Femur (tissue), 1 donor: ENCODE data around the gene SPTBN1.

Experiments
- DNase-seq: peaks from one replicate; pipeline ENCODE4 v3.0.0-alpha.2; 2017

SPTBN1 gene

GRCh38 chr2:54455563-54456361 lies at the start of gene SPTBN1:
Gene SPTBN1 (plus strand): TSS chr2:54456327. CDS start chr2:54526419, 70,092 bp downstream.
- DNase-seq = peak; percentile 96

GRCh38 chr2:54407693-54408092 lies 48.4 kb upstream of the SPTBN1 start:
- no peak for DNase-seq

- DNase-seq = no peak
These were observed 47.8 kb upstream of the SPTBN1 start for GRCh38 chr2:54408288-54408687.

- DNase-seq = peak; percentile 68
These were observed 46.4 kb upstream of the SPTBN1 start for GRCh38 chr2:54409752-54410151.

DNA sequence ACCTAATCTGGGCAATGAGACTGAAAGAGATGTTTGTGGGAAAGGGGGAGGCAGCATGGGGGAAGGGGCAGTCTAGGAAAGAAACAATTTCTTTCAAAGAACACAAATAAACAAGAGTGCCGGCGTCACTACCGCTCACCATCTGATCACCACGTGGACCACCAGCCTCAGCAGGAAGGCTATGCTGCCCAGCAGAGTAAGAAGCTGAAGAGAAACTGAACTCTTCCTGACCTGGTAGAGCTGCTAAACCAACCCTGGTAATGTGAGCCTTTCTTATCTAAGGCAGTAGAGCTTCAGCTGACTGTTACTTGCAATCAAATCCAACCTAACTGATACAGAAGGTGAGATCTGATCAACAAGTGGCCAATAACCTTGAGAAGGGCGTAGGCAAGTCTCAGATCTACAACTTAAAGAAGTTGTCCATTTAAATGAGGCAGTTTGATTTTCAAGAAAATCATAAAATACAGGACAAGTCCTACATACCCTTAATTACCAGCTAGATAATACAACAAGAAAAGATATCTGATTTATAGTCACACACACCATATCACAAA lies 44.2 kb upstream of the SPTBN1 start:
- no peak for DNase-seq

DNA sequence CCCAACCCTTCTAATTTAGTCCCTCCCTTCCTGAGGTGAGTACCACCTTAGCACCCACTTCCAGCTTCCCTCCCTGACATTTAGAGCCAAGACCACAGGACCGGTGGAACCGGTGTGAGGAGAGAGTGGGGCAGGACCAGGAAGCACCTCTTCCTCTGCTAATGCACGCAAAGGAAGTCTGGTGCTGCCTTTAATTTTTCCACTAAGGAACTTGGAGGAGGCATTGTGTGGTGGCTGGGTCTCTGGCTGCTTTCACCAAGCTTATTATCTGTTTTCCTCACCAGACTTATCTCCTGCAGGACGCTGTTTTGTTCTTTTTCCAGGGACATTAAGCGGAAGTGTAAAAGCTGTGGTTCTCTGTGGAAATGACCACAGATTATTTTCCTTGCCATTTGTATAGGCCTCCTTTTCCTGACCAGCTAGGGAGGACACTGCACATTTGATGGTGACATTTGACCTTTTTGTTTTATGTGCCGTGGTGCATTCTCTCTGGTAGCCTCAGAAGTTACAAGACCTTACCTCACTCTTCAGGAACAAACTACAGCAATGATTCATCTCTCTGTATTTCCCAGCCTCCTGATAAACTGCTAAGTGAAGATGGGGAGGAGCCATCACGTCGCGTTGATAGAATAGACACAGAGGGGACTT lies 39.8 kb upstream of the SPTBN1 start:
- no peak for DNase-seq

GRCh38 chr2:54416938-54417337 lies 39.2 kb upstream of the SPTBN1 start:
- no peak for DNase-seq

DNA sequence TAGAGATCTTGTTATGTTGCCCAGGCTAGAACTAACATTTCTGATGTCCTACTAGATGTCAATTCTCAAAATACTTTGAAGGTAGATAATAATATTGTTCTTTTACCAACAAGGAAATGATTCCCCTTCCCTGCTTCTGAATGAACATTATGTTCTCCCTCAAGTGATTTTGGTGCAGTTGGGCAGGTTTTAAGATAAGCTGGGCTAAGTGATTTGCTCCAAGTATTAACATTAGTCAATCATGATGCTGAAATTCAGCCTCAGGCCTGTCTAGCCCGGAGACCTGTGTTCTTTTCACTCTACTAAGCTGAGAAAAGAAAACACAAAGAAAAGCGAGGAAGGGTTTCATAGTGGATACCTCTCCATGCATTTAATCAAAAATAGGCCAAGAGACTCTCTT lies 38.5 kb upstream of the SPTBN1 start:
- DNase-seq = no peak

DNA sequence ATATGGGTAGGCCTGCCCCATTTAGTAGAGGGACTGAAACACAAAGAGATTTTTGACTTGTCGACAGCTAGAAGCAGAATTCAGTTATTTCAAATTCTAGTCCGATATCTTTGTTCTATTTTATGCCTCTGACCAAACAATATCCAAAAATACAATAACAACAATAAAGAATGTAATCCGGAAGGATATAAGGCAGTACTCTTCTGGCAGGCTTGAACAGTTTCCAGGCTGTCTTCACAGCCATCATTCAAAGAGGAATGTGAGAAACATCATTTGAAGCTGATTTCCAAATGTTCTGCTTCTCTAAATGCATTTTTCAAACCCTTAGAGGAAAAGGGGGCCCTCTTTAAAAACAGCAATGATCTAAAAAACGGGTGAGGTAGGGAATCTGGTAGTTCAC lies 36.7 kb upstream of the SPTBN1 start:
- DNase-seq = no peak

- no peak for DNase-seq
These were observed 36.1 kb upstream of the SPTBN1 start for GRCh38 chr2:54419855-54420523.

- DNase-seq = no peak
These were observed 35.5 kb upstream of the SPTBN1 start for GRCh38 chr2:54420524-54421172.

GRCh38 chr2:54422072-54422581 lies 34.0 kb upstream of the SPTBN1 start:
- no peak for DNase-seq

GRCh38 chr2:54423213-54423612 lies 32.9 kb upstream of the SPTBN1 start:
- DNase-seq = no peak

DNA sequence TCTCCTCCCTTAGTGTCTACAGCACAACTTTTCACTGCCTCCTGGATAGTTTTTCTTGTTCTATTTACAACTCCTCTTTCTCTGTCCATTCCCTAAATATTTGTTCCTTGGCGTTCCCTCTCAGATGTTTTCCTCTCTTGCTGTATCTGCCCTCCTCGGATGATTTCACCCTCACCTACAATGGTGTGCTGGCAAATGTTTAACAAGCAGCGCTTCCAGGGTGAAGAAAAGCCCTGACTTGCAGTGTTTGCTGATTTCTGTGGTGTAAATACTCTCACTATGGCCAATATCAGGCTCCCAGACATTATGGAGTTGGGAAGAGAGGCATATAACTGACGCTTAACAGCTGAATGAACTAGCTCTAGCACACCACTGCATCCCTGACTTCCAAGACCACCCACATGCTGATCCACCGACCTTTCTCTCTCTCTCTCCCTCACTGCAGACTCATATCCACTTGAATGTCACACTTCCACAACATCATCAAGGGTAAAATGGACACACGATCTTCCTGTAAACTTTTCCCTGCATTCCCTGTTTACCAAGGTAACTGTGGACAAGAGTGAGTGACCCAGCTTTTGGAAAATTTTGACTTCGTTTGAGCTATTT lies 31.5 kb upstream of the SPTBN1 start:
- no peak for DNase-seq

DNA sequence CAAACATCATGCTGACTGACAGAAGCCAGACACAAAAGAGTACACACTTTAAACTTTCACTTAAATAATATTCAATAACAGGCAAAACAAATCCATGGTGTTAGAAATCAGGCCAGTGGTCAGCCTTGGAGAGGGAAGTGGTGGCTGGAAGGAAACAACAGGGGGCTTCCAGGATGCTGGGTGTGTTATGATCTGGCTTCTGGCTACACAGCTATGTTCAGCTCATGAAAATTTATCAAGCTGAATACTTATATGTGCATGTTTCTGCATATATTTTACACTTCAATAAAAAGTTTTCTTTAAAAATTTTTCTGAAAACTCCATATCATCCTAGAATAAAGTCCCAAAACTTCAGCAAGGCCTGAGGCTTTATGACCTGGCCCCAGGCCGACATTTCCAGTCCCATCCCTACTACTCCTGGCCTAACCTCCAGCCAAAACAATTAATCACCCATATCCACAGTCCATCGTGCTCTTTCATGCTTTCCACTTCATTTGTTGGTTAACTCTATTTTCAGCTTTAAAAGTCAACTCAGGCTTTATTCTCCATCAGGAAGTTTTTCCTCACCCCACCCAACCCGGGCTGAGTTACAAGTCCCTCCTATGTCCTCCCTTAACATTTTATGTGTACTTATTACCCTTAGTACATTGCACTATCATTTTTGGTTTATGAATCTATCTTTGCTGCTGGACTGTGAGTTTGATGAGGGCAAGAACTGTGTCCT lies 27.9 kb upstream of the SPTBN1 start:
- peak; percentile 79 for DNase-seq

GRCh38 chr2:54429054-54429453 lies 27.1 kb upstream of the SPTBN1 start:
- no peak for DNase-seq

GRCh38 chr2:54429811-54430551 lies 26.1 kb upstream of the SPTBN1 start:
- peak; percentile 38 for DNase-seq

DNA sequence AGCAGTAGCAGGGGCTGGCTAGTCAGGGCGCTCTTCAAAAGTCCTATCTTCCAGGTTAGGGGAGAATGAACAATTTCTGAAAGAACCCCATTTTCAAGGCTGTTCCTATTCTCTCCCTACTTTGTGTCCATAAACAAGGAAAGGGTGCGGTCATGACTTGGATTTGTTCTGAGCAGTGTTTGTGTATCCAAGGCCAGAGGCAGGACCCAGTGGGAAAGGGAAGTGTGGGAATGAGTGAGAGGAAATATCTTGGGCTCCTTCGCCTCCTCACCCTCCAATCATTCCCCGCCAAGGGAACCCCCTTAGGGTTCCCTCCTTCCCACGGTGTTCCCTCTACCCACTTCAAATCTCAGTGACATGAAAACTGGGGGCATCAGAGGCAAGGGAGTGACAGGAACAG lies 25.5 kb upstream of the SPTBN1 start:
- DNase-seq = no peak

- no peak for DNase-seq
These were observed 23.7 kb upstream of the SPTBN1 start for GRCh38 chr2:54432251-54433015.

GRCh38 chr2:54434229-54434628 lies 21.9 kb upstream of the SPTBN1 start:
- DNase-seq = no peak
